H9 (cell line): ENCODE data around the gene SLC25A41. TPM values are rescaled to one million over a fixed set of nuclear protein-coding genes. Genes with fewer than 3 reads are reported as not detected.
A peak's percentile ranks its signal among the peaks of the same experiment; 100 is the strongest.

Source experiments
- DNase-seq: peaks from one replicate; pipeline ENCODE4 v3.0.0-alpha.2; 2017
- H2AFZ ChIP-seq: one replicate; pipeline ENCODE4 v1.6.1; 2013; ENCODE audit warnings: mild to moderate bottlenecking, low read length, control low read depth, moderate library complexity
- H2AK5ac ChIP-seq: 2 replicates; pipeline ENCODE4 v1.6.1; 2013; ENCODE audit warnings: low read length, control low read depth, mixed read lengths; ENCODE audit not compliant: insufficient read length
- H2BK120ac ChIP-seq: one replicate; pipeline ENCODE4 v1.6.1; 2013; ENCODE audit warnings: low read depth, mild to moderate bottlenecking, low read length, control low read depth, inconsistent platforms; ENCODE audit not compliant: poor library complexity, severe bottlenecking
- H2BK12ac ChIP-seq: 2 replicates; pipeline ENCODE4 v1.6.1; 2013; ENCODE audit warnings: low read length, control low read depth, mixed read lengths, low read depth; ENCODE audit not compliant: insufficient read length
- H2BK15ac ChIP-seq: 2 replicates; pipeline ENCODE4 v1.6.1; 2013; ENCODE audit warnings: low read depth, low read length, control low read depth
- H2BK20ac ChIP-seq: one replicate; pipeline ENCODE4 v1.6.1; 2013; ENCODE audit warnings: low read depth, mild to moderate bottlenecking, low read length, control low read depth, inconsistent platforms; ENCODE audit not compliant: poor library complexity, severe bottlenecking
- H2BK5ac ChIP-seq: 2 replicates; pipeline ENCODE4 v1.6.1; 2013; ENCODE audit warnings: low read length, control low read depth, mixed read lengths; ENCODE audit not compliant: insufficient read length
- H3K14ac ChIP-seq: 2 replicates; pipeline ENCODE4 v1.6.1; 2013; ENCODE audit warnings: low read length, control low read depth; ENCODE audit not compliant: insufficient read depth
- H3K18ac ChIP-seq: 2 replicates; pipeline ENCODE4 v1.6.1; 2013; ENCODE audit warnings: low read depth, mild to moderate bottlenecking, mixed read lengths, low read length, control low read depth; ENCODE audit not compliant: insufficient read length
- H3K23ac ChIP-seq: 2 replicates; pipeline ENCODE4 v1.6.1; 2013; ENCODE audit warnings: low read length, control low read depth, mixed read lengths, low read depth; ENCODE audit not compliant: insufficient read length
- H3K23me2 ChIP-seq: 2 replicates; pipeline ENCODE4 v1.6.1; 2013; ENCODE audit warnings: low read depth, mild to moderate bottlenecking, mixed read lengths, low read length, control low read depth; ENCODE audit not compliant: insufficient read length, poor library complexity, severe bottlenecking
- H3K27ac ChIP-seq: 2 replicates; pipeline ENCODE4 v1.5.1; 2013; ENCODE audit warnings: low read length, control low read depth, mixed read lengths, low read depth; ENCODE audit not compliant: insufficient read length
- H3K27me3 ChIP-seq: 2 replicates; pipeline ENCODE4 v1.6.1; 2013; ENCODE audit warnings: low read length, control low read depth, inconsistent platforms; ENCODE audit not compliant: insufficient read depth
- H3K4ac ChIP-seq: 2 replicates; pipeline ENCODE4 v1.6.1; 2013; ENCODE audit warnings: low read depth, mild to moderate bottlenecking, control low read depth, inconsistent platforms, low read length, moderate library complexity
- H3K4me1 ChIP-seq: 2 replicates; pipeline ENCODE4 v1.6.1; 2013; ENCODE audit warnings: low read length, control low read depth, inconsistent platforms; ENCODE audit not compliant: insufficient read depth
- H3K4me2 ChIP-seq: 2 replicates; pipeline ENCODE4 v1.6.1; 2013; ENCODE audit warnings: low read length, control low read depth, mixed read lengths; ENCODE audit not compliant: insufficient read length, insufficient read depth
- H3K56ac ChIP-seq: 2 replicates; pipeline ENCODE4 v1.6.1; 2013; ENCODE audit warnings: low read depth, mild to moderate bottlenecking, mixed read lengths, low read length, control low read depth; ENCODE audit not compliant: insufficient read length
- H3K79me1 ChIP-seq: 2 replicates; pipeline ENCODE4 v1.6.1; 2013; ENCODE audit warnings: low read depth, mild to moderate bottlenecking, moderate library complexity, low read length, control low read depth, inconsistent platforms; ENCODE audit not compliant: insufficient read depth, poor library complexity, severe bottlenecking
- H3K79me2 ChIP-seq: 2 replicates; pipeline ENCODE4 v1.6.1; 2013; ENCODE audit warnings: low read length, control low read depth, inconsistent platforms; ENCODE audit not compliant: insufficient read depth
- H3K9ac ChIP-seq: 2 replicates; pipeline ENCODE4 v1.6.1; 2013; ENCODE audit warnings: low read length, control low read depth, mixed read lengths; ENCODE audit not compliant: insufficient read length; ENCODE audit errors: extremely low read depth
- H3K9me3 ChIP-seq: one replicate; pipeline ENCODE4 v1.6.1; 2013; ENCODE audit warnings: low read depth, low read length, inconsistent platforms; ENCODE audit not compliant: control insufficient read depth
- H3T11ph ChIP-seq: one replicate; pipeline ENCODE4 v1.6.1; 2013; ENCODE audit warnings: mild to moderate bottlenecking, low read length, control low read depth, inconsistent platforms
- H4K20me1 ChIP-seq: one replicate; pipeline ENCODE4 v1.6.1; 2013; ENCODE audit not compliant: control insufficient read depth, insufficient read length, insufficient read depth
- H4K5ac ChIP-seq: 2 replicates; pipeline ENCODE4 v1.6.1; 2013; ENCODE audit warnings: low read depth, mild to moderate bottlenecking, mixed read lengths, low read length, control low read depth; ENCODE audit not compliant: insufficient read length
- H4K8ac ChIP-seq: replicated peaks from 2 replicates; pipeline ENCODE4 v1.6.1; 2013; ENCODE audit warnings: low read length, control low read depth, mixed read lengths, low read depth; ENCODE audit not compliant: insufficient read length
- H4K91ac ChIP-seq: 2 replicates; pipeline ENCODE4 v1.6.1; 2013; ENCODE audit warnings: low read depth, mild to moderate bottlenecking, moderate library complexity, mixed read lengths, low read length, control low read depth; ENCODE audit not compliant: insufficient read length
- H3K27ac Mint-ChIP-seq, 3 experiments: 2 replicates in 2 of 3; 3 replicates in 1 of 3; pipeline ENCODE4 v1.8.0; 2020 to 2021; ENCODE audit warnings: mixed read lengths in 3 of 3, mild to moderate bottlenecking in 1 of 3, moderate library complexity in 1 of 3
- H3K27me3 Mint-ChIP-seq: 2 replicates; pipeline ENCODE4 v1.8.0; 2021; ENCODE audit warnings: low read depth, mild to moderate bottlenecking, moderate library complexity, mixed read lengths
- H3K36me3 Mint-ChIP-seq, 3 experiments: 2 replicates in 2 of 3; 3 replicates in 1 of 3; pipeline ENCODE4 v1.8.0; 2020 to 2021; ENCODE audit warnings: low read depth in 3 of 3, mixed read lengths in 3 of 3; ENCODE audit not compliant: insufficient read depth in 1 of 3
- H3K4me1 Mint-ChIP-seq, 2 experiments: 2 replicates each; pipeline ENCODE4 v1.8.0; 2020; ENCODE audit warnings: mixed read lengths in 2 of 2
- H3K4me3 Mint-ChIP-seq, 2 experiments: 2 replicates in 1 of 2; 3 replicates in 1 of 2; pipeline ENCODE4 v1.8.0; 2020 to 2021; ENCODE audit warnings: mild to moderate bottlenecking in 2 of 2, mixed read lengths in 2 of 2, moderate library complexity in 1 of 2
- H3K9me3 Mint-ChIP-seq, 2 experiments: 2 replicates in 1 of 2; 3 replicates in 1 of 2; pipeline ENCODE4 v1.8.0; 2020; ENCODE audit warnings: mild to moderate bottlenecking in 2 of 2, mixed read lengths in 2 of 2, moderate library complexity in 1 of 2
- WGBS: extraction: QIAGEN DNeasy Blood & Tissue Kit; methylation state at CpG from one replicate; pipeline ENCODE4 v1.1.7; 2013; ENCODE audit warnings: missing lambda C conversion rate, low lambda C conversion rate, mixed read lengths; ENCODE audit not compliant: insufficient read length; ENCODE audit errors: extremely low coverage; 5-methylcytosine and 5-hydroxymethylcytosine counted together
- total RNA-seq: library from RNA; stranded (reverse); gene quantifications from 2 replicates; pipeline ENCODE4 v1.2.1, GENCODE V29; 2021
- TF ChIP-seq, protein P1 (sequence below): fragments of 200-600 bp; sonication (generic); conservative IDR thresholded peaks from 3 replicates; pipeline ENCODE4 v1.8.0; 2021; ENCODE audit warnings: antibody characterized with exemption, mild to moderate bottlenecking

Gene SLC25A41
- total RNA-seq, 1 experiment from 2014 or later = 0.20 TPM

DNA sequence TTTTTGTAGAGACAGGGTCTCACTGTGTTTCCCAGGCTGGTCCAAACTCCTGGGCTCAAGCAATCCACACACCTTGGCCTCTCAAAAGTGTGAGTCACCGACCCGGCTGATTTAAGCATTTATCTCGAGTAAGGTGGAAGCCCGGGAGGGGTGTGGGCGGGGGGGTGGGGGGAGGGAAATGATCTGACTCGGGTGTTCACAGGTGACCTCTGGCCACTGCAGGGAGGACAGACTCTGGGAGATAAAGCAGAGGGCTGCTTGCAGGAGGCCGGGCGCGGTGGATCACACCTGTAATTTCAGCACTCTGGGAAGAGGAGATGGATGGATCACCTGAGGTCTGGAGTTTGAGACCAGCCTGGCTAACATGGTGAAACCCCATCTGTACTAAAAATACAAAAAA lies 40.1 kb upstream of the SLC25A41 start:
- Histone ChIP-seq H2BK120ac (no peak overlapping the region), H2BK12ac (no peak overlapping the region), H3K79me1 (no peaks in the 10 kb centered on the region), H2AK5ac (no peak overlapping the region), H4K91ac (no peak overlapping the region), H3K56ac (no peak overlapping the region), H2BK5ac (no peak overlapping the region), H4K8ac (no peak overlapping the region), H3K27me3 (no peaks in the 10 kb centered on the region; the same call in 1 of the 2 replicates), H2AFZ (no peak overlapping the region), H3K18ac (no peak overlapping the region), H4K5ac (no peak overlapping the region), H3K14ac (no peak overlapping the region), H3K4ac (no peak overlapping the region), H2BK20ac (no peak overlapping the region), H2BK15ac (no peak overlapping the region), H3K23ac (no peak overlapping the region), H3K4me2 (no peak overlapping the region), H3K9ac (no peak overlapping the region), H3K9me3 (no peaks in the 10 kb centered on the region), H4K20me1 (no peaks in the 10 kb centered on the region), H3K27ac (no peak overlapping the region), H3K23me2 (peaks cover 13% of the 10 kb centered on the region), H3K4me1 (no peaks in the 10 kb centered on the region), H3K79me2 (no peaks in the 10 kb centered on the region), H3T11ph (no peak overlapping the region)
- no peak for DNase-seq
- peaks cover 9 to 16% of the 10 kb centered on the region in 2 experiments for H3K4me1 Mint-ChIP-seq
- H3K27ac Mint-ChIP-seq = no peak overlapping the region
- peaks cover 17% of the 10 kb centered on the region for H3K27me3 Mint-ChIP-seq
- peaks cover 0 to 3% (median 0%) of the 10 kb centered on the region in 3 experiments; a peak in 3 of 7 replicates for H3K36me3 Mint-ChIP-seq
- H3K9me3 Mint-ChIP-seq = no peaks in the 10 kb centered on the region
- TF ChIP-seq, protein P1, sequence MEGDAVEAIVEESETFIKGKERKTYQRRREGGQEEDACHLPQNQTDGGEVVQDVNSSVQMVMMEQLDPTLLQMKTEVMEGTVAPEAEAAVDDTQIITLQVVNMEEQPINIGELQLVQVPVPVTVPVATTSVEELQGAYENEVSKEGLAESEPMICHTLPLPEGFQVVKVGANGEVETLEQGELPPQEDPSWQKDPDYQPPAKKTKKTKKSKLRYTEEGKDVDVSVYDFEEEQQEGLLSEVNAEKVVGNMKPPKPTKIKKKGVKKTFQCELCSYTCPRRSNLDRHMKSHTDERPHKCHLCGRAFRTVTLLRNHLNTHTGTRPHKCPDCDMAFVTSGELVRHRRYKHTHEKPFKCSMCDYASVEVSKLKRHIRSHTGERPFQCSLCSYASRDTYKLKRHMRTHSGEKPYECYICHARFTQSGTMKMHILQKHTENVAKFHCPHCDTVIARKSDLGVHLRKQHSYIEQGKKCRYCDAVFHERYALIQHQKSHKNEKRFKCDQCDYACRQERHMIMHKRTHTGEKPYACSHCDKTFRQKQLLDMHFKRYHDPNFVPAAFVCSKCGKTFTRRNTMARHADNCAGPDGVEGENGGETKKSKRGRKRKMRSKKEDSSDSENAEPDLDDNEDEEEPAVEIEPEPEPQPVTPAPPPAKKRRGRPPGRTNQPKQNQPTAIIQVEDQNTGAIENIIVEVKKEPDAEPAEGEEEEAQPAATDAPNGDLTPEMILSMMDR = no peak
- peak overlapping the region in 1 of 2 experiments; percentile 22; a peak in 1 of 5 replicates for H3K4me3 Mint-ChIP-seq
- WGBS = no CpG with 5 or more reads among the region's 9 CpGs
